Spleen (tissue), 7 donors: ENCODE data around the gene CALCR.

Experiments used
- POLR2A ChIP-seq, 3 donors: fragments of 450-650 bp; IDR thresholded peaks; one replicate each; pipeline ENCODE4 v1.5.1; 2017; ENCODE audit warnings: antibody characterized with exemption in 3 of 3, mild to moderate bottlenecking in 1 of 3
- POLR2AphosphoS5 ChIP-seq, 3 donors: sonication (generic); formaldehyde crosslinking; IDR thresholded peaks; one replicate each; pipeline ENCODE4 v1.5.1; 2017; ENCODE audit warnings: antibody characterized with exemption in 3 of 3
- TF ChIP-seq, protein P1 (sequence below), 11 experiments: fragments of 200-600 bp in 7 of 11; fragments of 450-650 bp in 4 of 11; sonication (generic) in 4 of 11; IDR thresholded peaks in 8 of 11; conservative IDR thresholded peaks in 3 of 11; 1 replicate in 7 of 11; 2 replicates in 4 of 11; pipeline versions ENCODE4 v1.4.0 to v1.8.0; 2016 to 2021; ENCODE audit warnings: antibody characterized with exemption in 11 of 11, inconsistent platforms in 4 of 11, mild to moderate bottlenecking in 1 of 11
- donor health status: DM: no; HTN: no; CAD: no; lungs with moderate emphysema.
- donor health status: DM: no; HTN: no; CAD: no.
- donor health status: DM: no; HTN: no; CAD: no.

DNA sequence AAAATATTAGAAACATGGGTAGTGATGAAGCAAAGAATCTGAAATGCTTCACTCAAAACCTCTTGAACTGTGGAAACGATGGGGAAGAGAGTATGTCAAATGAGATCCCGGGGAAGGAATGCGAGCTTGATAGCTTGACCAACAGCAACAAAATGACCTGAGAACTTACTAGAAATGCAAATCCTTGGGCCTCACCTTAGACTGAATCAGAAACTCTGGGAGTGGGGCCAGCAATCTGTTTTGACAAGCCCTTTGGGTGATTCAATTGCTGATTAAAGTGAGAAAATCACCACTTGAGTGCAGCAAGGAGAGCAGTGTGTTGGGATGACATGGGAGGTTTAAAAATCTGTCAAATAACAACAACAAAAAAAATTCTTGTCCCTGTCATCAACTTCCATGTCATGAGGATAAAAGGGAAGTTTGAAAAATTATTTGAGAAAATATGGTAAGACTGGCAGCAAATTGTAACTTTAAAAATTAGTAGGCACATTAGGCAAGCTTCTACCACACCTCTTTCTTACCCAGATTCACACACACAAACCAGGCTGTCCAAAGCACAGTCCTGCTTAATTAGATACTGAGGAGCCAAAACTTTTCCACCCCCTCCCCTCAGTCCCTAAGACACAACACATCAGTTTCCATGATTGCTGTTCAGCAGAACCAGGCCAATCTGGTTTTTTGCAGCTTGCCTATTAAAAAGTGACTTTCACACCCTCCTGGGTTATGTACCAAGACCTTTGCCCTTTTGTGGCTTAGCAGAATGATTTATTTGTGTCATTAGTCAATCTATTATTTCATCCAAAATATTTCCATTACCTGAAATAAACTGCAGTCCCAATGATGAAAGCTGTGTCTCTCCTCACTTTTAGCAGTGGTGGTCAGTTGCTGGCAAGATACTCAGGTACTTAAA lies 15.6 kb downstream of the CALCR start:
- TF ChIP-seq, protein P1, sequence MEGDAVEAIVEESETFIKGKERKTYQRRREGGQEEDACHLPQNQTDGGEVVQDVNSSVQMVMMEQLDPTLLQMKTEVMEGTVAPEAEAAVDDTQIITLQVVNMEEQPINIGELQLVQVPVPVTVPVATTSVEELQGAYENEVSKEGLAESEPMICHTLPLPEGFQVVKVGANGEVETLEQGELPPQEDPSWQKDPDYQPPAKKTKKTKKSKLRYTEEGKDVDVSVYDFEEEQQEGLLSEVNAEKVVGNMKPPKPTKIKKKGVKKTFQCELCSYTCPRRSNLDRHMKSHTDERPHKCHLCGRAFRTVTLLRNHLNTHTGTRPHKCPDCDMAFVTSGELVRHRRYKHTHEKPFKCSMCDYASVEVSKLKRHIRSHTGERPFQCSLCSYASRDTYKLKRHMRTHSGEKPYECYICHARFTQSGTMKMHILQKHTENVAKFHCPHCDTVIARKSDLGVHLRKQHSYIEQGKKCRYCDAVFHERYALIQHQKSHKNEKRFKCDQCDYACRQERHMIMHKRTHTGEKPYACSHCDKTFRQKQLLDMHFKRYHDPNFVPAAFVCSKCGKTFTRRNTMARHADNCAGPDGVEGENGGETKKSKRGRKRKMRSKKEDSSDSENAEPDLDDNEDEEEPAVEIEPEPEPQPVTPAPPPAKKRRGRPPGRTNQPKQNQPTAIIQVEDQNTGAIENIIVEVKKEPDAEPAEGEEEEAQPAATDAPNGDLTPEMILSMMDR (IDR thresholded peaks at IDR 0.05 in 8 of 11, conservative IDR thresholded peaks at IDR 0.05 in 3 of 11) = no peak
- TF ChIP-seq POLR2A (IDR thresholded peaks at IDR 0.05) (no peak), POLR2AphosphoS5 (IDR thresholded peaks at IDR 0.05) (no peak)
